Activated T-cell treated with anti-CD3 and anti-CD28 coated beads, Interleukin-2, amount 50 U/mL, for 72 hours (primary cell): ENCODE measurements around the gene MCC. TPM values are rescaled to one million over a fixed set of nuclear protein-coding genes. Genes with fewer than 3 reads are reported as not detected.

Experiments
- ATAC-seq, 2 donors: fragments of 150-1000 bp; cut with Tn5 transposase; replicated peaks in 1 of 2; 2 replicates each; pipeline ENCODE4 v1.10.0; 2021; ENCODE audit warnings: moderate library complexity in 2 of 2, mild to moderate bottlenecking in 1 of 2
- DNase-seq, 2 donors: peaks; one replicate each; pipeline ENCODE4 v3.0.0; 2021 to 2022; ENCODE audit warnings: mixed read lengths in 1 of 2
- H3K27ac Mint-ChIP-seq: one replicate; pipeline ENCODE4 v1.8.0; 2022; ENCODE audit warnings: mild to moderate bottlenecking, moderate library complexity, mixed read lengths
- H3K27me3 Mint-ChIP-seq: one replicate; pipeline ENCODE4 v1.8.0; 2022; ENCODE audit warnings: low read depth, mixed read lengths
- H3K36me3 Mint-ChIP-seq, 2 donors: one replicate each; pipeline ENCODE4 v1.8.0; 2022; ENCODE audit warnings: mixed read lengths in 2 of 2, mild to moderate bottlenecking in 1 of 2; ENCODE audit not compliant: insufficient read depth in 2 of 2
- H3K4me1 Mint-ChIP-seq: one replicate; pipeline ENCODE4 v1.8.0; 2022; ENCODE audit warnings: low read depth, mixed read lengths
- H3K4me3 Mint-ChIP-seq, 2 donors: one replicate each; pipeline ENCODE4 v1.8.0; 2022; ENCODE audit warnings: mild to moderate bottlenecking in 2 of 2, mixed read lengths in 2 of 2, moderate library complexity in 2 of 2
- H3K9me3 Mint-ChIP-seq, 2 donors: one replicate each; pipeline ENCODE4 v1.8.0; 2022; ENCODE audit warnings: mixed read lengths in 2 of 2
- total RNA-seq, 2 donors: library from RNA; stranded (reverse); gene quantifications; one replicate each; pipeline ENCODE4 v1.2.3, GENCODE V29; 2022

Gene MCC
- total RNA-seq, 2 donors from 2014 or later, result 3.3 to 4.2 TPM

DNA sequence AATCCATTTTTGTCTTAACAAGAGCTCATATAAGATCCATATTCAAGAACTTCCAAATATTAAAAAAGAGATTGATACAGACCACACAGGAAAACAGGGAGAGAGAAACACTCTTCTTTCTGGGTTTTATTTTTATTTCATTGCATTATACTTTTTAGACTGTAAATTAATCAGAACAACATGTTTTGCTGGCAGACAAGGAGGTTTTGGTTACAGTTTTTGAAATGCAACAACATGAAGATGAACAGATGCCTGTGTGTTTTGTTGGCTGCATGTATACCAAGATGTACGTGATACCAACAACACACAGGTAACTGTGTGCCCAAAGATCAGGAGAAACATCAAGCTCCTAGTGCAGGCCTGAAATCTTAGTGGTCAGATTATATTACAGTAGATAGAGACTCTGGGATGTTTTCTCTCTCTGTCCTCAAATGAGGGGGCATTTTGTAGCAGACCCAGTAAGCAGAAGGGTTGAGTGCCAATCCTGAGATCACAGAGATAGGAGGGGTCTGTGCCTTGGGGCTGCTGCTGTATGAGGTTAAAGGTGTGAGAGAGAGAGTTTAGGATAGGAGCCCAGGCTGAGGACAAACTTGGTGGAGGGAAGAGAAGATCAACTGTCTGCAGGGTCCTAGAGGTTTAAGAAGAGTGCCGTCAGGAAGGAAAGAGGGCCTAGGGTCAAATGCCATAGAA is 359.5 kb downstream of the MCC start:
- ATAC-seq, result no peak
- Mint-ChIP-seq H3K9me3 (peaks cover 2 to 3% of the 10 kb centered on the region in 2 donors), H3K4me3 (no peak overlapping the region), H3K27ac (no peak overlapping the region), H3K27me3 (no peaks in the 10 kb centered on the region), H3K4me1 (no peaks in the 10 kb centered on the region), H3K36me3 (no peaks in the 10 kb centered on the region)
- no peak for DNase-seq

- H3K36me3 Mint-ChIP-seq, result no peaks in the 10 kb centered on the region
- no peaks in the 10 kb centered on the region for H3K27me3 Mint-ChIP-seq
- DNase-seq (no peak), ATAC-seq (no peak)
- H3K4me3 Mint-ChIP-seq, result no peak overlapping the region
- H3K4me1 Mint-ChIP-seq, result no peaks in the 10 kb centered on the region
- H3K9me3 Mint-ChIP-seq, result peaks cover 2 to 3% of the 10 kb centered on the region in 2 donors
- H3K27ac Mint-ChIP-seq, result no peak overlapping the region
Measured at GRCh38 chr5:113128082-113128481, 360.2 kb downstream of the MCC start.

DNA sequence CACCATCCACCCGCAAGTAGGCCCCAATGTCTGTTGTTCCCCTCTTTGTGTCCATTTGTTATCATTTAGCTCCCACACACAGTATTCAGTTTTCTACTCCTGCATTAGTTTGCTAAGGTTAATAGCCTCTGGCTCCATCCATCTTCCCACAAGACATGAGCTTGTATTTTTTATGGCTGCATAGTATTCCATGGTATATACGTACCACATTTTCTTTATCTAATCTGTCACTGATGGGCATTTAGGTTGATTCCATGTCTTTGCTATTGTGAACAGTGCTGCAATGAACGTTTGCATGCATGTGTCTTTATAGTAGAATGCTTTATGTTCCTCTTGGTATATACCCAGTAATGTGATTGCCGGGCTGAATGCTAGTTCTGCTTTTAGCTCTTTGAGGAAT is 361.2 kb downstream of the MCC start:
- no peaks in the 10 kb centered on the region for H3K4me1 Mint-ChIP-seq
- no peak overlapping the region for H3K4me3 Mint-ChIP-seq
- no peak overlapping the region for H3K27ac Mint-ChIP-seq
- peaks cover 2 to 3% of the 10 kb centered on the region in 2 donors for H3K9me3 Mint-ChIP-seq
- no peaks in the 10 kb centered on the region for H3K36me3 Mint-ChIP-seq
- no peaks in the 10 kb centered on the region for H3K27me3 Mint-ChIP-seq
- ATAC-seq, result no peak
- no peak for DNase-seq

GRCh38 chr5:113125371-113125770 is 362.9 kb downstream of the MCC start:
- Mint-ChIP-seq H3K36me3 (no peaks in the 10 kb centered on the region), H3K4me1 (no peaks in the 10 kb centered on the region), H3K4me3 (no peak overlapping the region), H3K27ac (no peak overlapping the region), H3K9me3 (peaks cover 2 to 3% of the 10 kb centered on the region in 2 donors), H3K27me3 (no peaks in the 10 kb centered on the region)
- DNase-seq (no peak), ATAC-seq (no peak)

GRCh38 chr5:113124914-113125313 is 363.3 kb downstream of the MCC start:
- H3K9me3 Mint-ChIP-seq, result peaks cover 2 to 3% of the 10 kb centered on the region in 2 donors
- no peak overlapping the region for H3K4me3 Mint-ChIP-seq
- no peaks in the 10 kb centered on the region for H3K36me3 Mint-ChIP-seq
- no peaks in the 10 kb centered on the region for H3K27me3 Mint-ChIP-seq
- H3K27ac Mint-ChIP-seq, result no peak overlapping the region
- H3K4me1 Mint-ChIP-seq, result no peaks in the 10 kb centered on the region
- ATAC-seq (no peak), DNase-seq (no peak)

- H3K9me3 Mint-ChIP-seq, result peaks cover 0 to 3% of the 10 kb centered on the region in 2 donors
- H3K27ac Mint-ChIP-seq, result no peak overlapping the region
- no peaks in the 10 kb centered on the region for H3K36me3 Mint-ChIP-seq
- H3K27me3 Mint-ChIP-seq, result no peaks in the 10 kb centered on the region
- no peaks in the 10 kb centered on the region for H3K4me1 Mint-ChIP-seq
- H3K4me3 Mint-ChIP-seq, result no peak overlapping the region
- no peak for DNase-seq
- no peak for ATAC-seq
Measured at GRCh38 chr5:113124265-113124664, 364.0 kb downstream of the MCC start.

- DNase-seq, result no peak
- H3K4me3 Mint-ChIP-seq, result no peak overlapping the region
- H3K27me3 Mint-ChIP-seq, result no peaks in the 10 kb centered on the region
- no peaks in the 10 kb centered on the region for H3K36me3 Mint-ChIP-seq
- H3K4me1 Mint-ChIP-seq, result no peaks in the 10 kb centered on the region
- no peak for ATAC-seq
- no peak overlapping the region for H3K27ac Mint-ChIP-seq
- peaks cover 0 to 3% of the 10 kb centered on the region in 2 donors for H3K9me3 Mint-ChIP-seq
Measured at GRCh38 chr5:113123618-113124017, 364.6 kb downstream of the MCC start.

GRCh38 chr5:113122053-113122452 is 366.2 kb downstream of the MCC start:
- DNase-seq (no peak), ATAC-seq (no peak)
- H3K27ac Mint-ChIP-seq, result no peak overlapping the region
- no peaks in the 10 kb centered on the region for H3K36me3 Mint-ChIP-seq
- H3K4me1 Mint-ChIP-seq, result no peaks in the 10 kb centered on the region
- H3K9me3 Mint-ChIP-seq, result peaks cover 0 to 2% of the 10 kb centered on the region in 2 donors
- no peaks in the 10 kb centered on the region for H3K27me3 Mint-ChIP-seq
- H3K4me3 Mint-ChIP-seq, result no peak overlapping the region

GRCh38 chr5:113119246-113119924 is 368.9 kb downstream of the MCC start:
- ATAC-seq (no peak), DNase-seq (no peak)
- no peaks in the 10 kb centered on the region for H3K36me3 Mint-ChIP-seq
- H3K27ac Mint-ChIP-seq, result no peak overlapping the region
- H3K4me1 Mint-ChIP-seq, result no peaks in the 10 kb centered on the region
- H3K4me3 Mint-ChIP-seq, result no peak overlapping the region
- H3K9me3 Mint-ChIP-seq, result no peaks in the 10 kb centered on the region
- H3K27me3 Mint-ChIP-seq, result no peaks in the 10 kb centered on the region

DNA sequence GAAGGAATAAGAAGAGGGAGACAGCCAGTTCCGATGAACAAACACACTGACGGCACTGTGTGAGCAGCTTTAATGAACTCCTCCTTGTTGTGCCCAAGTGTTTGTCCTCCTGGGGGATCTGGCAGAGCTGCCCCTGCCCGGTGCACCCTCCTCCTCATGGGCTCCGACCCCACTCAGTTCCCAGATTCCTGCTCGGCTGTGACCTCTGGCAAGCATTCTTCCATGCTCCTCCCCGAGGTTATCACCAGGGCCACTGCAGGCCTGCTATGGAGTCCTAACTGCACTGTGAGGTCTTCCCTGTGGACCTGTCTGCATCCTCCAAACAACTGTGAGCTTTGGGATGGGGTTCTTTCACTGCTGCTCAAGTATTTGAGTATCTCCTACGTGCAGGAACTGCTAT is 369.5 kb downstream of the MCC start:
- no peak overlapping the region for H3K4me3 Mint-ChIP-seq
- no peaks in the 10 kb centered on the region for H3K9me3 Mint-ChIP-seq
- no peaks in the 10 kb centered on the region for H3K36me3 Mint-ChIP-seq
- no peak overlapping the region for H3K27ac Mint-ChIP-seq
- H3K4me1 Mint-ChIP-seq, result no peaks in the 10 kb centered on the region
- H3K27me3 Mint-ChIP-seq, result no peaks in the 10 kb centered on the region
- DNase-seq (no peak), ATAC-seq (no peak)

DNA sequence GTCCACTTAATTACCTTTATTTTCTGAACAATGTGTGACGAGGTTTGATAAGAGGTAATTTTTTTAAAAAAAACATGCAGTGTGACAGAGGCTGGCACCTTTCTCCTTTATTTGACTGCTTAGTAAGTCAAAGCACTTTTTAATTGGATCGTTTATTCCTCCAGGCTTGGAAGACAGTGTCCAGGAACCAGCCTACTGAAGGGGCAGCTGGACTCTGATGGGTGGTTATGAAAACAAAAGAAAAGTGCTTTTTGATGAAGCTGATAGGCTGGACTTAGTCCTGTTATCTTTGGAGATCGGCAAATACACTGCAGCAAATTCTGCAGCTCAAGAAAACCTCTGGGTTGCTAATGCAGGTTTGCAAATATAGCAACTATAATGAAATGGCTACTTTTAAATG is 370.0 kb downstream of the MCC start:
- Mint-ChIP-seq H3K4me3 (no peak overlapping the region), H3K9me3 (no peaks in the 10 kb centered on the region), H3K27me3 (no peaks in the 10 kb centered on the region), H3K27ac (no peak overlapping the region), H3K36me3 (no peaks in the 10 kb centered on the region), H3K4me1 (no peaks in the 10 kb centered on the region)
- DNase-seq, result no peak
- ATAC-seq, result no peak

- Mint-ChIP-seq H3K27me3 (no peaks in the 10 kb centered on the region), H3K27ac (no peak overlapping the region), H3K4me1 (no peaks in the 10 kb centered on the region), H3K4me3 (no peak overlapping the region), H3K36me3 (no peaks in the 10 kb centered on the region), H3K9me3 (no peaks in the 10 kb centered on the region)
- ATAC-seq (no peak), DNase-seq (no peak)
Measured at GRCh38 chr5:113117543-113118115, 370.6 kb downstream of the MCC start.

- no peak overlapping the region for H3K27ac Mint-ChIP-seq
Measured at GRCh38 chr5:113115956-113116355, 372.3 kb downstream of the MCC start.

More at GRCh38 chr5:113115956-113116355, 372.3 kb downstream of the MCC start:
- no peak for ATAC-seq
- DNase-seq, result no peak
- Mint-ChIP-seq H3K27me3 (no peaks in the 10 kb centered on the region), H3K4me1 (no peaks in the 10 kb centered on the region), H3K36me3 (no peaks in the 10 kb centered on the region), H3K9me3 (no peaks in the 10 kb centered on the region), H3K4me3 (no peak overlapping the region)
